Amygdala (tissue), 56 donors: ENCODE measurements around the gene ACOX2.

Source experiments
- DNase-seq, 56 donors: peaks; one replicate each; lab custom pipeline; 2025; lab: John Stamatoyannopoulos, UW

The ACOX2 gene

GRCh38 chr3:58482917-58483636 lies 53.9 kb downstream of the ACOX2 start:
- DNase-seq: no peak

- DNase-seq: no peak
Measured at GRCh38 chr3:58480309-58480708, 56.7 kb downstream of the ACOX2 start.

GRCh38 chr3:58478781-58479180 lies 58.2 kb downstream of the ACOX2 start:
- DNase-seq: no peak

- DNase-seq: no peak
Measured at GRCh38 chr3:58474967-58475578, 61.9 kb downstream of the ACOX2 start.

GRCh38 chr3:58474348-58474911 lies 62.6 kb downstream of the ACOX2 start:
- DNase-seq: peak in 2 of 56 donors; percentile 5 to 24

GRCh38 chr3:58473275-58473674 lies 63.7 kb downstream of the ACOX2 start:
- DNase-seq: no peak

- DNase-seq: no peak
Measured at GRCh38 chr3:58471025-58471887, 65.7 kb downstream of the ACOX2 start.

GRCh38 chr3:58470363-58471024 lies 66.5 kb downstream of the ACOX2 start:
- no peak for DNase-seq

GRCh38 chr3:58469096-58469495 lies 67.9 kb downstream of the ACOX2 start:
- DNase-seq: no peak

- no peak for DNase-seq
Measured at GRCh38 chr3:58466899-58467563, 70.0 kb downstream of the ACOX2 start.

- DNase-seq: no peak
Measured at GRCh38 chr3:58464866-58465265, 72.1 kb downstream of the ACOX2 start.

GRCh38 chr3:58463942-58464271 lies 73.1 kb downstream of the ACOX2 start:
- no peak for DNase-seq

- peak in 46 of 56 donors; percentile 7 to 74 (median 40) for DNase-seq
Measured at GRCh38 chr3:58463181-58463941, 73.6 kb downstream of the ACOX2 start.

- DNase-seq: no peak
Measured at GRCh38 chr3:58462829-58463180, 74.2 kb downstream of the ACOX2 start.

GRCh38 chr3:58459160-58459559 lies 77.8 kb downstream of the ACOX2 start:
- no peak for DNase-seq
